Measurements from ENCODE around the gene SCNN1A.
A peak's percentile ranks its signal among the peaks of the same experiment; 100 is the strongest.

Gene SCNN1A

GRCh38 chr12:6323995-6324711 lies 51.2 kb downstream of the SCNN1A start:
- ATAC-seq: no peak
- TF ChIP-seq ESRRG (CRISPR knock-in tag; IDR thresholded peaks at IDR 0.05): no peak
- no peak for TF ChIP-seq SNAI2 (CRISPR knock-in tag; IDR thresholded peaks at IDR 0.05)
- no peak for TF ChIP-seq TSHZ2 (CRISPR knock-in tag; IDR thresholded peaks at IDR 0.05)
- TF ChIP-seq ISL1 (CRISPR knock-in tag; IDR thresholded peaks at IDR 0.05): no peak
- TF ChIP-seq BACH2 (CRISPR knock-in tag; IDR thresholded peaks at IDR 0.05; ENCODE audit: borderline replicate concordance): no peak
- TF ChIP-seq TCF4 (CRISPR knock-in tag; IDR thresholded peaks at IDR 0.05; ENCODE audit: borderline replicate concordance): no peak
- TF ChIP-seq GLIS3 (CRISPR knock-in tag; IDR thresholded peaks at IDR 0.05): no peak

GRCh38 chr12:6323340-6323994 lies 51.9 kb downstream of the SCNN1A start:
- TF ChIP-seq SNAI2 (CRISPR knock-in tag; IDR thresholded peaks at IDR 0.05) (no peak), ZNF70 (CRISPR knock-in tag; IDR thresholded peaks at IDR 0.05) (no peak), PPARA (CRISPR knock-in tag; IDR thresholded peaks at IDR 0.05; ENCODE audit: borderline replicate concordance) (no peak)
- ATAC-seq: peak; percentile 79

GRCh38 chr12:6322969-6323339 lies 52.4 kb downstream of the SCNN1A start:
- peak; percentile 2 for ATAC-seq
- TF ChIP-seq ZNF70 (CRISPR knock-in tag; IDR thresholded peaks at IDR 0.05): no peak
- no peak for TF ChIP-seq SNAI2 (CRISPR knock-in tag; IDR thresholded peaks at IDR 0.05)
- TF ChIP-seq RARB (CRISPR knock-in tag; IDR thresholded peaks at IDR 0.05): no peak
- TF ChIP-seq, protein P1, sequence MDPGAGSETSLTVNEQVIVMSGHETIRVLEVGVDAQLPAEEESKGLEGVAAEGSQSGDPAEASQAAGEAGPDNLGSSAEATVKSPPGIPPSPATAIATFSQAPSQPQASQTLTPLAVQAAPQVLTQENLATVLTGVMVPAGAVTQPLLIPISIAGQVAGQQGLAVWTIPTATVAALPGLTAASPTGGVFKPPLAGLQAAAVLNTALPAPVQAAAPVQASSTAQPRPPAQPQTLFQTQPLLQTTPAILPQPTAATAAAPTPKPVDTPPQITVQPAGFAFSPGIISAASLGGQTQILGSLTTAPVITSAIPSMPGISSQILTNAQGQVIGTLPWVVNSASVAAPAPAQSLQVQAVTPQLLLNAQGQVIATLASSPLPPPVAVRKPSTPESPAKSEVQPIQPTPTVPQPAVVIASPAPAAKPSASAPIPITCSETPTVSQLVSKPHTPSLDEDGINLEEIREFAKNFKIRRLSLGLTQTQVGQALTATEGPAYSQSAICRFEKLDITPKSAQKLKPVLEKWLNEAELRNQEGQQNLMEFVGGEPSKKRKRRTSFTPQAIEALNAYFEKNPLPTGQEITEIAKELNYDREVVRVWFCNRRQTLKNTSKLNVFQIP (CRISPR knock-in tag; IDR thresholded peaks at IDR 0.05; ENCODE audit: borderline replicate concordance, low read depth): no peak
- no peak for TF ChIP-seq ISL1 (CRISPR knock-in tag; IDR thresholded peaks at IDR 0.05)
- no peak for TF ChIP-seq ZNF8 (CRISPR knock-in tag; IDR thresholded peaks at IDR 0.05)
- no peak for TF ChIP-seq ARNTL (CRISPR knock-in tag; IDR thresholded peaks at IDR 0.05; ENCODE audit: borderline replicate concordance, low read depth)
- TF ChIP-seq, protein P2, sequence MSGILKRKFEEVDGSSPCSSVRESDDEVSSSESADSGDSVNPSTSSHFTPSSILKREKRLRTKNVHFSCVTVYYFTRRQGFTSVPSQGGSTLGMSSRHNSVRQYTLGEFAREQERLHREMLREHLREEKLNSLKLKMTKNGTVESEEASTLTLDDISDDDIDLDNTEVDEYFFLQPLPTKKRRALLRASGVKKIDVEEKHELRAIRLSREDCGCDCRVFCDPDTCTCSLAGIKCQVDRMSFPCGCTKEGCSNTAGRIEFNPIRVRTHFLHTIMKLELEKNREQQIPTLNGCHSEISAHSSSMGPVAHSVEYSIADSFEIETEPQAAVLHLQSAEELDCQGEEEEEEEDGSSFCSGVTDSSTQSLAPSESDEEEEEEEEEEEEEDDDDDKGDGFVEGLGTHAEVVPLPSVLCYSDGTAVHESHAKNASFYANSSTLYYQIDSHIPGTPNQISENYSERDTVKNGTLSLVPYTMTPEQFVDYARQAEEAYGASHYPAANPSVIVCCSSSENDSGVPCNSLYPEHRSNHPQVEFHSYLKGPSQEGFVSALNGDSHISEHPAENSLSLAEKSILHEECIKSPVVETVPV (CRISPR knock-in tag; IDR thresholded peaks at IDR 0.05): no peak
- TF ChIP-seq ESRRG (CRISPR knock-in tag; IDR thresholded peaks at IDR 0.05): no peak
- TF ChIP-seq BACH2 (CRISPR knock-in tag; IDR thresholded peaks at IDR 0.05; ENCODE audit: borderline replicate concordance): no peak
- TF ChIP-seq CREB5 (CRISPR knock-in tag; IDR thresholded peaks at IDR 0.05; ENCODE audit: low read depth): no peak
- no peak for TF ChIP-seq PATZ1 (CRISPR knock-in tag; IDR thresholded peaks at IDR 0.05; ENCODE audit: borderline replicate concordance)
- no peak for TF ChIP-seq OSR1 (CRISPR knock-in tag; IDR thresholded peaks at IDR 0.05)
- TF ChIP-seq ZNF565 (CRISPR knock-in tag; conservative IDR thresholded peaks at IDR 0.05; ENCODE audit: low read depth): no peak
- no peak for TF ChIP-seq CSDC2 (CRISPR knock-in tag; IDR thresholded peaks at IDR 0.05)
